DND-41 (cell line): ENCODE measurements around the gene SRRM3.

Experiments used
- ATAC-seq: fragments of 200-7000 bp; cut with Tn5 transposase; 3 replicates; pipeline ENCODE4 v1.9.1; 2021; ENCODE audit warnings: low read depth; ENCODE audit not compliant: insufficient read depth
- DNase-seq: peaks from one replicate; pipeline ENCODE4 v3.0.0-alpha.2; 2020
- H2AFZ ChIP-seq: 2 replicates; pipeline ENCODE4 v1.6.0; 2012; ENCODE audit warnings: low read depth, low read length
- H3K27ac ChIP-seq: 2 replicates; pipeline ENCODE4 v1.5.1; 2012; ENCODE audit warnings: low read length, inconsistent platforms
- H3K27me3 ChIP-seq: fragments of 200-600 bp; sonication (generic); 2 replicates; pipeline ENCODE4 v1.6.0; 2012; ENCODE audit warnings: low read length, mild to moderate bottlenecking, inconsistent platforms; ENCODE audit not compliant: insufficient read depth, poor library complexity
- H3K36me3 ChIP-seq: 2 replicates; pipeline ENCODE4 v1.5.1; 2012; ENCODE audit warnings: low read length, inconsistent platforms; ENCODE audit not compliant: insufficient read depth
- H3K4me1 ChIP-seq: 2 replicates; pipeline ENCODE4 v1.5.1; 2012; ENCODE audit warnings: mild to moderate bottlenecking, low read length; ENCODE audit not compliant: insufficient read depth
- H3K4me2 ChIP-seq: 2 replicates; pipeline ENCODE4 v1.6.0; 2012; ENCODE audit warnings: mild to moderate bottlenecking, moderate library complexity, low read length, inconsistent platforms; ENCODE audit not compliant: insufficient read depth
- H3K4me3 ChIP-seq, 2 experiments: fragments of 200-600 bp in 1 of 2; shearing (Covaris generic) in 1 of 2; 2 replicates each; pipeline ENCODE4 v1.5.1; 2012 to 2016; ENCODE audit warnings: inconsistent platforms in 2 of 2, low read length in 2 of 2, mild to moderate bottlenecking in 2 of 2, low read depth in 1 of 2, moderate library complexity in 1 of 2
- H3K79me2 ChIP-seq: 2 replicates; pipeline ENCODE4 v1.6.0; 2012; ENCODE audit warnings: low read length, inconsistent platforms; ENCODE audit not compliant: insufficient read depth
- H3K9ac ChIP-seq: 2 replicates; pipeline ENCODE4 v1.6.0; 2012; ENCODE audit warnings: low read depth, mild to moderate bottlenecking, inconsistent platforms, low read length, moderate library complexity
- H3K9me3 ChIP-seq: 2 replicates; pipeline ENCODE4 v1.5.1; 2012; ENCODE audit warnings: low read length, moderate library complexity, mild to moderate bottlenecking, inconsistent platforms; ENCODE audit not compliant: insufficient read depth, severe bottlenecking
- H4K20me1 ChIP-seq: 2 replicates; pipeline ENCODE4 v1.6.0; 2012; ENCODE audit warnings: low read length; ENCODE audit not compliant: insufficient read depth
- CTCF ChIP-seq: IDR thresholded peaks from 2 replicates; pipeline ENCODE4 v1.5.1; 2012; ENCODE audit warnings: borderline replicate concordance, low read length, moderate library complexity, mild to moderate bottlenecking; ENCODE audit not compliant: poor library complexity, severe bottlenecking; ENCODE audit errors: extremely low read depth
- EZH2 ChIP-seq: IDR thresholded peaks from 3 replicates; pipeline ENCODE4 v1.6.1; 2012; ENCODE audit warnings: borderline replicate concordance, low read depth, mild to moderate bottlenecking, moderate library complexity, low read length, inconsistent platforms; ENCODE audit not compliant: severe bottlenecking

The SRRM3 gene

DNA sequence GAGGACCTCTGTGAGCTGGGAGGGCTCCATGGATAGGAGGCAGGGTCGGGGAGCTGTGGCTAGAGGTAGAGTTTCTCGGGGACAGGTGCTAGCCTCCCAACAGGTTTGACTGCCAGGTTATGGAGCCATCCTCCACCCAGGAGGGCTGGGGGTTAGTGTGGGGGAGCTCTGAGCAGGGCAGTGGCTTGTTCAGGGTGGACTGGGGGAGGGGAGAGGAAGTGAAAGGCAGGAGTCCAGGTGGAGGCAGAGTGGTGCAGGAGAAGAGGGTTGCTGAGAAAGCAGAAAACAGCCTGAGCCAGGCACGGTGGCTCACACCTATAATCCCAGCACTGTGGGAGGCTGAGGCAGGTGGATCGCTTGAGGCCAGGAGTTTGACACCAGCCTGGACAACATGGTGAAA is 60.2 kb downstream of the SRRM3 start:
- H3K79me2 ChIP-seq, result no peaks in the 10 kb centered on the region
- H4K20me1 ChIP-seq, result no peaks in the 10 kb centered on the region
- no peaks in the 10 kb centered on the region for H3K36me3 ChIP-seq
- H3K4me2 ChIP-seq, result no peak overlapping the region
- no peak for DNase-seq
- H3K9ac ChIP-seq, result no peak overlapping the region
- no peaks in the 10 kb centered on the region for H3K27me3 ChIP-seq
- no peak for ATAC-seq
- TF ChIP-seq CTCF (no peak), EZH2 (no peak)
- no peaks in the 10 kb centered on the region for H3K9me3 ChIP-seq
- no peak overlapping the region for H2AFZ ChIP-seq
- no peak overlapping the region for H3K4me3 ChIP-seq
- no peak overlapping the region for H3K27ac ChIP-seq
- no peaks in the 10 kb centered on the region for H3K4me1 ChIP-seq

GRCh38 chr7:76262683-76263402 is 61.1 kb downstream of the SRRM3 start:
- Histone ChIP-seq H3K4me2 (no peak overlapping the region), H3K9me3 (no peaks in the 10 kb centered on the region), H3K27me3 (no peaks in the 10 kb centered on the region), H3K36me3 (no peaks in the 10 kb centered on the region), H3K4me1 (no peaks in the 10 kb centered on the region), H3K9ac (no peak overlapping the region), H3K79me2 (no peaks in the 10 kb centered on the region), H2AFZ (no peak overlapping the region), H3K27ac (no peak overlapping the region), H4K20me1 (no peaks in the 10 kb centered on the region), H3K4me3 (no peak overlapping the region)
- ATAC-seq, result peak; percentile 77
- TF ChIP-seq CTCF, result peak; percentile 78
- TF ChIP-seq EZH2, result no peak
- DNase-seq, result peak; percentile 48

DNA sequence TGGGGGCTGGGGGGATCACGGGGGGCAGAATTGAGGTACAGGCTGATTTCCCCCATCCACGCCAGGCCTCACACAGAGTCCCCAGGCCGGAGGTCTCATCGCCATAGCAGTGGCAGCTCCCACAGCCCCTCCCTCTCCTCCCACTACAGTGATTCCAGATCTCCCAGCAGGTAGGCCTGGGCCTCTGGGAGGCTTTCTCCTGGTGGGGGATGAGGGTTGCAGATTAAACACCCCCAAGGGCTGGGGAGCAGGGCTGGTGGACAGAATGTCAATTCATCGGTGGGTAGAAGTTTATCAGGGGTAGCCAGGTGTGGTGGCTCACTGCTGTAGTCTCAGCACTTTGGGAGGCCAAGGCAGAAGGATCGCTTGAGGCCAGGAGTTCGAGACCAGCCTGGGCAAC is 63.6 kb downstream of the SRRM3 start:
- H3K4me1 ChIP-seq, result no peaks in the 10 kb centered on the region
- no peaks in the 10 kb centered on the region for H3K36me3 ChIP-seq
- no peak overlapping the region for H3K4me3 ChIP-seq
- no peaks in the 10 kb centered on the region for H3K9me3 ChIP-seq
- no peak overlapping the region for H3K4me2 ChIP-seq
- H3K9ac ChIP-seq, result no peak overlapping the region
- DNase-seq, result no peak
- H4K20me1 ChIP-seq, result no peaks in the 10 kb centered on the region
- no peaks in the 10 kb centered on the region for H3K79me2 ChIP-seq
- ATAC-seq, result no peak
- H3K27ac ChIP-seq, result no peak overlapping the region
- TF ChIP-seq EZH2, result no peak
- no peak for TF ChIP-seq CTCF
- H2AFZ ChIP-seq, result no peak overlapping the region
- H3K27me3 ChIP-seq, result no peaks in the 10 kb centered on the region
